Endometrium (tissue), 2 donors: ENCODE data around the gene SYNE2.

Experiments
- FAIRE-seq: peaks from 2 replicates; lab custom pipeline; 2012; peaks lifted over from hg19 to GRCh38; lab: Jason Lieb, UNC
- donor health status: control.
- donor health status: control.

The SYNE2 gene

GRCh38 chr14:63908667-63909264 lies 56.0 kb downstream of the SYNE2 start:
- no peak for FAIRE-seq

GRCh38 chr14:63909984-63910383 lies 57.2 kb downstream of the SYNE2 start:
- no peak for FAIRE-seq

GRCh38 chr14:63910583-63911363 lies 58.0 kb downstream of the SYNE2 start:
- no peak for FAIRE-seq

GRCh38 chr14:63911404-63911803 lies 58.6 kb downstream of the SYNE2 start:
- no peak for FAIRE-seq

- FAIRE-seq, result no peak
Measured at GRCh38 chr14:63912286-63912685, 59.5 kb downstream of the SYNE2 start.

- FAIRE-seq, result no peak
Measured at GRCh38 chr14:63918411-63918810, 65.6 kb downstream of the SYNE2 start.

- no peak for FAIRE-seq
Measured at GRCh38 chr14:63922696-63923421, 70.1 kb downstream of the SYNE2 start.

- FAIRE-seq, result no peak
Measured at GRCh38 chr14:63923422-63923752, 70.6 kb downstream of the SYNE2 start.

- FAIRE-seq, result no peak
Measured at GRCh38 chr14:63924375-63924774, 71.6 kb downstream of the SYNE2 start.

GRCh38 chr14:63926641-63927040 lies 73.8 kb downstream of the SYNE2 start:
- FAIRE-seq, result no peak

GRCh38 chr14:63928744-63929174 lies 76.0 kb downstream of the SYNE2 start:
- FAIRE-seq, result no peak

- FAIRE-seq, result no peak
Measured at GRCh38 chr14:63933110-63933509, 80.3 kb downstream of the SYNE2 start.

- FAIRE-seq, result no peak
Measured at GRCh38 chr14:63933711-63934110, 80.9 kb downstream of the SYNE2 start.

GRCh38 chr14:63938198-63939005 lies 85.6 kb downstream of the SYNE2 start:
- FAIRE-seq, result no peak

- no peak for FAIRE-seq
Measured at GRCh38 chr14:63939006-63939270, 86.1 kb downstream of the SYNE2 start.

- no peak for FAIRE-seq
Measured at GRCh38 chr14:63940387-63940786, 87.6 kb downstream of the SYNE2 start.

- no peak for FAIRE-seq
Measured at GRCh38 chr14:63941023-63941422, 88.2 kb downstream of the SYNE2 start.

GRCh38 chr14:63949696-63950095 lies 96.9 kb downstream of the SYNE2 start:
- FAIRE-seq, result no peak

GRCh38 chr14:63951021-63951420 lies 98.2 kb downstream of the SYNE2 start:
- no peak for FAIRE-seq

GRCh38 chr14:63951429-63951828 lies 98.6 kb downstream of the SYNE2 start:
- no peak for FAIRE-seq

GRCh38 chr14:63952053-63952932 lies 99.5 kb downstream of the SYNE2 start:
- no peak for FAIRE-seq
